ENCODE measurements around the gene TEX55. TPM values are rescaled to one million over a fixed set of nuclear protein-coding genes. Genes with fewer than 3 reads are reported as not detected.
"Not testable (repeated sequence)": the region's sequence is repeated elsewhere in the genome, so short reads cannot be mapped to it uniquely, and the experiment has no call there.

The TEX55 gene
- polyA plus RNA-seq, 1 donor from 2014 or later: not detected

- Histone ChIP-seq H3K36me3 (ENCODE audit: insufficient read depth, low read length) (no peaks in the 10 kb centered on the region), H3K9me3 (ENCODE audit: low read length) (no peaks in the 10 kb centered on the region), H3F3A (ENCODE audit: insufficient read depth, low read length, poor library complexity, severe bottlenecking) (no peaks in the 10 kb centered on the region), H3K9me2 (ENCODE audit: insufficient read depth, low read length) (no peaks in the 10 kb centered on the region), H3K4me3 (ENCODE audit: low read length) (no peak overlapping the region), H3K4me2 (ENCODE audit: low read length) (no peak overlapping the region), H3K27me3 (ENCODE audit: insufficient read depth, low read depth, low read length) (no peaks in the 10 kb centered on the region), H3K79me2 (replicated peaks; ENCODE audit: insufficient read depth, low read length) (no peaks in the 10 kb centered on the region), H3K9ac (ENCODE audit: low read length) (no peak overlapping the region), H3K27ac (ENCODE audit: low read length) (no peak overlapping the region), H2AFZ (ENCODE audit: low read depth, low read length) (no peak overlapping the region), H4K20me1 (ENCODE audit: insufficient read depth) (no peaks in the 10 kb centered on the region)
- TF ChIP-seq EP300 (conservative IDR thresholded peaks at IDR 0.05; ENCODE audit: poor library complexity, severe bottlenecking) (no peak), POLR2AphosphoS5 (IDR thresholded peaks at IDR 0.05) (no peak)
Measured at GRCh38 chr3:119160815-119161214, 14.8 kb downstream of the TEX55 start.

- H3F3A ChIP-seq (ENCODE audit: insufficient read depth, low read length, poor library complexity, severe bottlenecking): no peaks in the 10 kb centered on the region
- H3K4me3 ChIP-seq (ENCODE audit: low read length): no peak overlapping the region
- no peaks in the 10 kb centered on the region for H3K36me3 ChIP-seq (ENCODE audit: insufficient read depth, low read length)
- H3K4me2 ChIP-seq (ENCODE audit: low read length): no peak overlapping the region
- no peak for TF ChIP-seq RAD21 (conservative IDR thresholded peaks at IDR 0.05)
- H3K9me3 ChIP-seq (ENCODE audit: low read length): no peaks in the 10 kb centered on the region
- H3K9me2 ChIP-seq (ENCODE audit: insufficient read depth, low read length): no peaks in the 10 kb centered on the region
- no peak overlapping the region for H3K27ac ChIP-seq (ENCODE audit: low read length)
- no peaks in the 10 kb centered on the region for H3K79me2 ChIP-seq (replicated peaks; ENCODE audit: insufficient read depth, low read length)
- H3K27me3 ChIP-seq (ENCODE audit: insufficient read depth, low read depth, low read length): no peaks in the 10 kb centered on the region
- no peaks in the 10 kb centered on the region for H4K20me1 ChIP-seq (ENCODE audit: insufficient read depth)
- no peak overlapping the region for H3K9ac ChIP-seq (ENCODE audit: low read length)
- H2AFZ ChIP-seq (ENCODE audit: low read depth, low read length): no peak overlapping the region
Measured at GRCh38 chr3:119161240-119161639, 15.3 kb downstream of the TEX55 start.

- H4K20me1 ChIP-seq (ENCODE audit: insufficient read depth); H3K27me3 ChIP-seq (ENCODE audit: insufficient read depth, low read depth, low read length); H3K4me3 ChIP-seq (ENCODE audit: low read length); H3F3A ChIP-seq (ENCODE audit: insufficient read depth, low read length, poor library complexity, severe bottlenecking); H3K79me2 ChIP-seq (replicated peaks; ENCODE audit: insufficient read depth, low read length); H3K9me2 ChIP-seq (ENCODE audit: insufficient read depth, low read length); H2AFZ ChIP-seq (ENCODE audit: low read depth, low read length); H3K4me2 ChIP-seq (ENCODE audit: low read length); H3K36me3 ChIP-seq (ENCODE audit: insufficient read depth, low read length); H3K9me3 ChIP-seq (ENCODE audit: low read length); H3K27ac ChIP-seq (ENCODE audit: low read length); H3K9ac ChIP-seq (ENCODE audit: low read length): not testable (repeated sequence)
Measured at GRCh38 chr3:119164745-119165144, 18.8 kb downstream of the TEX55 start.

GRCh38 chr3:119170821-119171220, 24.9 kb downstream of the TEX55 start:
- H3K9me3 ChIP-seq (ENCODE audit: low read length): no peaks in the 10 kb centered on the region
- H3K4me3 ChIP-seq (ENCODE audit: low read length): no peak overlapping the region
- no peaks in the 10 kb centered on the region for H3K9me2 ChIP-seq (ENCODE audit: insufficient read depth, low read length)
- H3K27ac ChIP-seq (ENCODE audit: low read length): no peak overlapping the region
- H3F3A ChIP-seq (ENCODE audit: insufficient read depth, low read length, poor library complexity, severe bottlenecking): no peaks in the 10 kb centered on the region
- H2AFZ ChIP-seq (ENCODE audit: low read depth, low read length): no peak overlapping the region
- H3K36me3 ChIP-seq (ENCODE audit: insufficient read depth, low read length): no peaks in the 10 kb centered on the region
- H3K79me2 ChIP-seq (replicated peaks; ENCODE audit: insufficient read depth, low read length): no peaks in the 10 kb centered on the region
- TF ChIP-seq EZH2 (IDR thresholded peaks at IDR 0.05; ENCODE audit: borderline replicate concordance, insufficient read depth, low read length, poor library complexity, severe bottlenecking) (no peak), REST (IDR thresholded peaks at IDR 0.05; ENCODE audit: borderline replicate concordance) (no peak)
- no peak overlapping the region for H3K9ac ChIP-seq (ENCODE audit: low read length)
- no peaks in the 10 kb centered on the region for H3K27me3 ChIP-seq (ENCODE audit: insufficient read depth, low read depth, low read length)
- no peak overlapping the region for H3K4me2 ChIP-seq (ENCODE audit: low read length)
- H4K20me1 ChIP-seq (ENCODE audit: insufficient read depth): no peaks in the 10 kb centered on the region

All from neural cell (in vitro differentiated cells).